ENCODE measurements around the gene KAT7.

KAT7 gene

DNA sequence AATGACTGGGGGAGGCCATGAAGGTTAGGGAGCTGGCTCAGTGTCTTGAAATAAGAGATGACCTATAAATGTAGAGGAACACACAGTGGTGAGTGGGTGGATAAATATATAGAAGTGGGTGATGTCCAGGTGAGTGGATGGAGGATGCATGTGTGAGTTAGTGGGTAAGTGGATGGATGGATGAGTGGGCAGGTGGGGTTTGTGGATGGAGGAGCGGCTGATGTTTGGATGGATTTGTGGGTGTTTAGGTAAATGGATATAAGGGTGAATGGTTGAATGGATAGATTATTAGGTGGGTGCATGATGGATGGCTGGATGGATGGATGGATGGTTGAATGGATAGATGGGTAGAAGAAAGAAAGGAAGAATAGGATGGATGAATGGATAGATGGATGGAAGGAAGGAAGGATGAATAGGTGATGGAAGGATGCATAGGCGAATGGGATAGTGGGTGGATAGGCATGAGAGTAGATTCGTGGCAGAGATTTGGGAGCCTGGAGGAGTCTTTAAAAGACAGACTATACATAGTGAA is 78.5 kb downstream of the KAT7 start:
- no peak for DNase-seq (ENCODE audit: low read depth in 2 of 3, low spot score in 2 of 3)

DNA sequence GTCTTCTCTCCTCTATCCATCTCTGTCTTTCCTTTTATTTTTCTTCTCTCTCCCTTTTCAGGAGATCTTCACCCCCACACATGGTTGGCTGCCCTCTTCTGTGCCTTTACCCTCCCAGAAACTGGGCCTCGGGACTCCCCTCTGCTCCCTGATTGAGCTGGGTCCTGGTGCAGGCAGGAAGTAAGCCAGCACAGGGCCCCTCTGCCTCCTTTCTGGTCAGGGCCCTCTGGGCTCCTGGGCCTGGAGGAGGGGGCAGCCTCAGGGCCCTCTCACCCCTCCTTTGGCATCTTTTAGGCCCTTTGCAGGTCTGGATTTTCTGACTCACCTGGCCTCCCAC is 80.5 kb downstream of the KAT7 start:
- DNase-seq (ENCODE audit: low read depth in 2 of 3, low spot score in 2 of 3): no peak

DNA sequence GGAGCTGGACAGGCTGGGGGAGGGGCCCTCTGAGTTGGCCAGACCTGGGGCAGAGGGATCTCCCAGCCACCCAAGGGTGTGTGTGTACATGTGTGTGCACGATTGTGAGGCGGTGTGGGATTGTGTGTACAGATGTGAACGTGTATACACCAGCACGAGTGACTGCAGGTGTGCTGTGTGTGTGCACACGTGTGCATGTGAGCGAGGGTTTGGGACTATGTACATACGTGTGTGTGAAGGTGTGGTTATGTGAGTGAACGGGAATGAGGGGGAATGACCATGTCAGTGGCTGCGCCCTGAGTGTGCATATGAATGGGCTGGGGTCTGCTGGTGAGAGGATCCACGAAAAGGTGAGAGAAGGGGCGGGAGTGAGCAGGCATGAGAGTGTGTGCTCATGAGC is 81.8 kb downstream of the KAT7 start:
- no peak for DNase-seq (ENCODE audit: low read depth in 2 of 3, low spot score in 2 of 3)

GRCh38 chr17:49871211-49871610 is 82.7 kb downstream of the KAT7 start:
- DNase-seq (ENCODE audit: low read depth in 2 of 3, low spot score in 2 of 3): no peak

GRCh38 chr17:49872754-49873377 is 84.4 kb downstream of the KAT7 start:
- DNase-seq (ENCODE audit: low read depth in 2 of 3, low spot score in 2 of 3): no peak

- DNase-seq (ENCODE audit: low read depth in 2 of 3, low spot score in 2 of 3): no peak
Measured at GRCh38 chr17:49873466-49873865, 85.0 kb downstream of the KAT7 start.

GRCh38 chr17:49873926-49874325 is 85.4 kb downstream of the KAT7 start:
- DNase-seq (ENCODE audit: low read depth in 2 of 3, low spot score in 2 of 3): no peak

DNA sequence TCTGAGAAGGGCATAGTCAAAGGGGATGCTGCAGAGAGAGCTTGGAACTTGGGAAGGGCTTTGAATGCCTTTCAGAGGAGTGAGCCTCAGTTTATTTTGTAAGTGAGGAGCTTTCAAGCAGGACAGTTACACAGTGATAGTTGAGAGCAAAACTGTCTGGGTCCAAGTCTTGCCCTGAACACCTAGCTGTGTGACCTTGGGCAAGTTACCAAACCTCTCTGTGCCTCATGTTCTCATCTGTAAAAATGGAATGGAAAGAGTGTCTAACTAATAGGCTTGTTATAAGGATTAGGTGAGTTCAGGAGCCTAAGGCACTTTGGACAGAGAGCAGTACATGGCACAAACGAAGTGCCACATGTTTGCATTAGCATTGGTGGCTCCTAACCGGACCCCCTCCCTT is 86.4 kb downstream of the KAT7 start:
- DNase-seq (ENCODE audit: low read depth in 2 of 3, low spot score in 2 of 3): no peak

GRCh38 chr17:49875685-49876084 is 87.2 kb downstream of the KAT7 start:
- no peak for DNase-seq (ENCODE audit: low read depth in 2 of 3, low spot score in 2 of 3)

GRCh38 chr17:49878931-49879904 is 90.7 kb downstream of the KAT7 start:
- DNase-seq (ENCODE audit: low read depth in 2 of 3, low spot score in 2 of 3): no peak

GRCh38 chr17:49880291-49881053 is 92.0 kb downstream of the KAT7 start:
- peak; percentile 45 to 68 (median 51) for DNase-seq (ENCODE audit: low read depth in 2 of 3, low spot score in 2 of 3)

DNA sequence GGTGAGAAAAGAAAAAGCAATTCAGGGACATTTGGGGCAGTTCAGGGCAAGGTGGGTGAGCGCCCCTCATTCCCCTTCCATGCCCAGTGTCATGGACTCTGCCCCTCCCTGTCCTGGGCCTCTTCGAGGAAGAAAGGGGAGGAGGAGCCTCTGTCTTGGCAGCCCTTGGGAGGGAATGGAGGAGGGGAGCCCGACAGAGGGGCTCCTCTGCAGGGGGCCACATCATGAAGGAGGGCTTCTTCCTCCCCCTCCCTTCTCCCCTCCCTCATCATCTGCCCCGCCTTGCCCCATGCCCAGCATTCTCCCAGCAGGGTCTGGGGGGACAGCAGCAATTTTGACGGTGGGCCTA is 92.5 kb downstream of the KAT7 start:
- DNase-seq (ENCODE audit: low read depth in 2 of 3, low spot score in 2 of 3): no peak

DNA sequence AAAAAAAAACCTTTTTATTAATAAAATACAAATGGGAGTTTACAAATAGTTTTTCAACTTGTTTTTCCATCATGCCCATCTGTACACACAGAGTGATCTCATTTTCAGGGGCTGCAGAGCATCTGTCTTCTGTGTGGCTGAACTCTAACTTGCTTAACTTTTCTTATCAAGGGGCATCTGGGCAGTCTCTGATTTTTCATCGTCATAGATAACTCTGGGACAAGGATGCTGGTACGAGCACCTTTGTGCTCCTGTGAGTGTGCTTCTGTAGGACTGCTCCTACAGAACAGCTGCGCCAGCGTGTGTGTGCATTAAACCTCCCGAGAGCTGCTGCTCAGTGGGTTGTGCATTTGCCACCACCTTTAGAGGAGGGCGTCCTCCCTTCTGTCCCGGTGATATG is 94.0 kb downstream of the KAT7 start:
- DNase-seq (ENCODE audit: low read depth in 2 of 3, low spot score in 2 of 3): no peak

Measured in activated CD8-positive, alpha-beta memory T cell treated with anti-CD3 and anti-CD28 coated beads for 48 hours (primary cell).